Transverse colon (tissue), 3 donors: ENCODE results near the gene BPIFA3.

Experiments used
- POLR2A ChIP-seq: fragments of 450-650 bp; IDR thresholded peaks from one replicate; pipeline ENCODE4 v1.6.1; 2016; ENCODE audit warnings: antibody characterized with exemption, mild to moderate bottlenecking, moderate library complexity
- TF ChIP-seq, protein P1 (sequence below), 5 experiments: fragments of 200-600 bp in 3 of 5; fragments of 450-650 bp in 2 of 5; sonication (generic) in 3 of 5; IDR thresholded peaks; 1 replicate in 2 of 5; 2 replicates in 3 of 5; pipeline ENCODE4 v1.5.1; 2016 to 2017; ENCODE audit warnings: antibody characterized with exemption in 5 of 5, inconsistent platforms in 3 of 5, mild to moderate bottlenecking in 2 of 5, moderate library complexity in 1 of 5

DNA sequence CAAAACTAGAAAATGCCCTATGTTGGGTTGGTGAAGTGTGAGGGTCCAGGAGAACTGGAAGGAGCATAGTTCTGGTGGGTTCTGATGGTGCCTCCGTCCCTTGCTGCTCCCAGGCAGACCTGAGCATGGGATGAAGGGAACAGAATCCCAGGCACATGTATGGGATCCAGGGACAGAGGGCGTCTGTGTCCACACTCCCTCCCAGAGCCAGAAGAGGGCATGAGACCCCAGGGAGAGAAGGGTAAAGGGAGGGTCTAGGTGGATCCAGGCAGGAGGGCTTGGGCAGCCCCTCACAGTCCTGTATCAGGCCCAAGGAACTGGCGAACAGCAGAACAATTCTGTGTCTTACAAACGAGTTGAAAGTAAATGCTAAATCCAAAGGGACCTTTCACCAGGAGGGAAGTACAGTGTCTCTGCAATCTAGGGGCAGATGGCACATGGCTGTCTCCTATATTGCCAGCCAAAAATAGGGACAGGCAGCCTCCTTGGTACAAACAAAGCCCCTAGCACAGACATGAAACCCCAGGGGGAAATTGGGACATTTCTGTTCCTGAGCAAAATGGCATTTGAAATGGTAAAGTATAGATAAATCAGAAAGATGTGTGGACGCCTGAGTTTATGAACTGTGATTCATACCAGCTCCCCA, 16.1 kb downstream of the BPIFA3 start:
- TF ChIP-seq, protein P1, sequence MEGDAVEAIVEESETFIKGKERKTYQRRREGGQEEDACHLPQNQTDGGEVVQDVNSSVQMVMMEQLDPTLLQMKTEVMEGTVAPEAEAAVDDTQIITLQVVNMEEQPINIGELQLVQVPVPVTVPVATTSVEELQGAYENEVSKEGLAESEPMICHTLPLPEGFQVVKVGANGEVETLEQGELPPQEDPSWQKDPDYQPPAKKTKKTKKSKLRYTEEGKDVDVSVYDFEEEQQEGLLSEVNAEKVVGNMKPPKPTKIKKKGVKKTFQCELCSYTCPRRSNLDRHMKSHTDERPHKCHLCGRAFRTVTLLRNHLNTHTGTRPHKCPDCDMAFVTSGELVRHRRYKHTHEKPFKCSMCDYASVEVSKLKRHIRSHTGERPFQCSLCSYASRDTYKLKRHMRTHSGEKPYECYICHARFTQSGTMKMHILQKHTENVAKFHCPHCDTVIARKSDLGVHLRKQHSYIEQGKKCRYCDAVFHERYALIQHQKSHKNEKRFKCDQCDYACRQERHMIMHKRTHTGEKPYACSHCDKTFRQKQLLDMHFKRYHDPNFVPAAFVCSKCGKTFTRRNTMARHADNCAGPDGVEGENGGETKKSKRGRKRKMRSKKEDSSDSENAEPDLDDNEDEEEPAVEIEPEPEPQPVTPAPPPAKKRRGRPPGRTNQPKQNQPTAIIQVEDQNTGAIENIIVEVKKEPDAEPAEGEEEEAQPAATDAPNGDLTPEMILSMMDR (IDR thresholded peaks at IDR 0.05), result no peak
- TF ChIP-seq POLR2A, result no peak
